ENCODE data around the gene ARHGEF7.

ARHGEF7 gene

GRCh38 chr13:111315347-111315995 is 200.4 kb downstream of the ARHGEF7 start:
- H3K36me3 ChIP-seq (ENCODE audit: insufficient read depth, insufficient read length, low read length), result no peaks in the 10 kb centered on the region
- no peak overlapping the region for H3K4me3 ChIP-seq (ENCODE audit: insufficient read length, low read depth)
- H3K27me3 ChIP-seq (ENCODE audit: insufficient read depth, insufficient read length), result no peaks in the 10 kb centered on the region
- peaks cover 19% of the 10 kb centered on the region; the same call in 1 of the 2 replicates for H3K9me3 ChIP-seq (ENCODE audit: insufficient read depth, low read length)
- H3K9ac ChIP-seq (ENCODE audit: insufficient read length, low read depth), result no peak overlapping the region
- no peak for TF ChIP-seq SUZ12 (IDR thresholded peaks at IDR 0.05; ENCODE audit: extremely low read depth, insufficient read depth, insufficient read length)
- TF ChIP-seq ZNF274 (IDR thresholded peaks at IDR 0.05; ENCODE audit: low read depth, low read length), result no peak
- TF ChIP-seq YY1 (IDR thresholded peaks at IDR 0.05; ENCODE audit: insufficient read depth, insufficient read length), result no peak
- no peaks in the 10 kb centered on the region for H3K4me1 ChIP-seq (ENCODE audit: insufficient read depth, insufficient read length)
- DNase-seq (ENCODE audit: low read depth, low spot score), result no peak

DNA sequence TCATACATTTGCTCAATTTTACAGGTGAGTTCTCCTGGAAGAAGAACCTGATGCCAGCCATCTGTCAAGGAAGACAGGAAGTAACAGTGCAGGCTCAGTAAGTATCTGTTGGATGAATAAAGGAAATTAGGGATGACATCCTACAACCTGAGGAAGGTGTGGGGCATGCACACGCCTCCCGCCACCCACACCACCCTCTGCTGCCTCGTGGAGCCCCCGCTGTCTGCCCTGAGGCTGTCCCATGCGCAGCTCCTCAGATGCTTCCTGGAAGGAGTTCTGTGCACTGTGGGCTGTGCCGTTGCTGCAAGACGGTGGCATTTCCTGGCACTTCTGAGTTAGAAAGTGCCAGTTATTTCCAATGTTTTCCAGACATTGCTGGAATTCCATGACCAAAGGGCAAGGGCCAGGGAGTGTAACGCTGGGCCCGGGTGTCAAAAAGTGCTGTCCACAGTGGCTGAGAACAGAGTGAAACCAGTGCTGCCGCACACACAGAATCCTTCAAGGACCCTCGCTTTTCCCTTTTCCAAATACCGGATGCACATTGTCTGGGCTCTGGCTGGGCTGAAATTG is 201.1 kb downstream of the ARHGEF7 start:
- Histone ChIP-seq H3K4me3 (ENCODE audit: insufficient read length, low read depth) (no peak overlapping the region), H3K9me3 (ENCODE audit: insufficient read depth, low read length) (peaks cover 19% of the 10 kb centered on the region; the same call in 1 of the 2 replicates), H3K36me3 (ENCODE audit: insufficient read depth, insufficient read length, low read length) (no peaks in the 10 kb centered on the region), H3K4me1 (ENCODE audit: insufficient read depth, insufficient read length) (no peaks in the 10 kb centered on the region), H3K27me3 (ENCODE audit: insufficient read depth, insufficient read length) (no peaks in the 10 kb centered on the region), H3K9ac (ENCODE audit: insufficient read length, low read depth) (no peak overlapping the region)
- TF ChIP-seq ZNF274 (IDR thresholded peaks at IDR 0.05; ENCODE audit: low read depth, low read length), result no peak
- no peak for TF ChIP-seq SUZ12 (IDR thresholded peaks at IDR 0.05; ENCODE audit: extremely low read depth, insufficient read depth, insufficient read length)
- no peak for TF ChIP-seq YY1 (IDR thresholded peaks at IDR 0.05; ENCODE audit: insufficient read depth, insufficient read length)
- no peak for DNase-seq (ENCODE audit: low read depth, low spot score)

DNA sequence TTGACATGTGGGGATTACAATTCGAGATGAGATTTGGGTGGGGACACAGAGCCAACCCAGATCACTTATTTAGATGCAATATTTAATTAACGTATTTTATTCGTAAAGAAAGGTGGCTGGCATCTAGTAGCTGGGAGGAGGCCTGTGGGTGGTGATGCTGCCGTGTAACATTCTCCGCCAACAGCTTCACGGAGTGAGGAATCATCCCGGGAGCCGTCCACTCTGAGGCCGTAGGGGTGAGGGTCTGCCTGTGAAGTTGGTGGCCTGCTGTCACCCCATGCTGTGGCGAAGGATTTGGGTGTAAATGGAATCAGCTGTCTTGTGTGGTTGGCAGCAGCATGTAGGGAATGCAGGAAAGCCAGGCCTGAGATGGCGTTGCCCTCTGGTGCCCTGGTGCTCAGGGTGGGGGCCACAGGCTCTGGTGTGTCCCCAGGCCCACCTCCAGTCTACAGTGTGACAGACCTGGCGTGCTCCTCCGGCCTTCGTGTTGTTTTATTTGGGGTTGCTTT is 202.0 kb downstream of the ARHGEF7 start:
- TF ChIP-seq YY1 (IDR thresholded peaks at IDR 0.05; ENCODE audit: insufficient read depth, insufficient read length) (no peak), SUZ12 (IDR thresholded peaks at IDR 0.05; ENCODE audit: extremely low read depth, insufficient read depth, insufficient read length) (no peak), ZNF274 (IDR thresholded peaks at IDR 0.05; ENCODE audit: low read depth, low read length) (no peak)
- no peak for DNase-seq (ENCODE audit: low read depth, low spot score)
- no peaks in the 10 kb centered on the region for H3K4me1 ChIP-seq (ENCODE audit: insufficient read depth, insufficient read length)
- H3K9ac ChIP-seq (ENCODE audit: insufficient read length, low read depth), result no peak overlapping the region
- H3K36me3 ChIP-seq (ENCODE audit: insufficient read depth, insufficient read length, low read length), result no peaks in the 10 kb centered on the region
- no peak overlapping the region for H3K4me3 ChIP-seq (ENCODE audit: insufficient read length, low read depth)
- peaks cover 19% of the 10 kb centered on the region; the same call in 1 of the 2 replicates for H3K9me3 ChIP-seq (ENCODE audit: insufficient read depth, low read length)
- no peaks in the 10 kb centered on the region for H3K27me3 ChIP-seq (ENCODE audit: insufficient read depth, insufficient read length)

DNA sequence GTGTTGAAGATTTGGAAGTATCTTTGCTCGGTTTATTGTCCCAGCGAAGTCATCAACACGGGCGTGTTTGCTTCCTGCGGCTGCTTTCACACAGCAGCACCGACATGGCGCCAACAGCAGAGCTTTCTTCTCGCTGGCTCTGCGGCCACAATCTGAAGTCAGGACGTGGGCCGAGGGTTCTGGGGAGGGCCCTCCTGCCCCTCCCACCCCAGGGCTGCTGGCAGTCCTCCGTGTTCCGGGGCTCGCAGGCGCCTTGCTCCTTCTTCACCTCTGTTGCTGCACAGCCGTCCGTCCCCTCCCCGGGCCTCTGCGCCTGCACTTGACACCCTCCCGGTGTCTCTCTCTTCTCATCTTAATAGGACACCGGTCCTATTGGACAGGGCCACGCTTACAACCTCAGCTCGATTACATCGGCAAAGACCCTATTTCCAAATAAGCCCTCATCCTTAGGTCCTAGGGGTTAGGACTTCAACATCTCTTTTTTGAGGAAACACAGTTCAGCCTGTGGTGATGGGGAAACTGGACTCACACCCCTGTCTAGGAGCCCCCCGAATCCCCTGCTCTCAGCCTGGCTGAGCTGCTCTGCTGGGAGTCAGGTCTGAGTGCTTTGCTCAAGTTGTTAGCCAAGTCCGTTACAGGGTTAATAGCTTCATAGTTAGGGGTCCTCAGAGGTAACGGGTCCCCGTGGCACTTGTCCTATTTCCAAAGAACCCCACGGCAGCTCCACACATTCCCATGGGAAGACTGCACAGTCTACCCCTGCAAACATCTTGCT is 202.6 kb downstream of the ARHGEF7 start:
- no peak overlapping the region for H3K9ac ChIP-seq (ENCODE audit: insufficient read length, low read depth)
- no peaks in the 10 kb centered on the region for H3K36me3 ChIP-seq (ENCODE audit: insufficient read depth, insufficient read length, low read length)
- no peaks in the 10 kb centered on the region for H3K27me3 ChIP-seq (ENCODE audit: insufficient read depth, insufficient read length)
- peaks cover 2% of the 10 kb centered on the region for H3K4me1 ChIP-seq (ENCODE audit: insufficient read depth, insufficient read length)
- peaks cover 12% of the 10 kb centered on the region; the same call in 1 of the 2 replicates for H3K9me3 ChIP-seq (ENCODE audit: insufficient read depth, low read length)
- H3K4me3 ChIP-seq (ENCODE audit: insufficient read length, low read depth), result no peak overlapping the region
- no peak for DNase-seq (ENCODE audit: low read depth, low spot score)
- TF ChIP-seq ZNF274 (IDR thresholded peaks at IDR 0.05; ENCODE audit: low read depth, low read length) (no peak), YY1 (IDR thresholded peaks at IDR 0.05; ENCODE audit: insufficient read depth, insufficient read length) (no peak), SUZ12 (IDR thresholded peaks at IDR 0.05; ENCODE audit: extremely low read depth, insufficient read depth, insufficient read length) (no peak)

DNA sequence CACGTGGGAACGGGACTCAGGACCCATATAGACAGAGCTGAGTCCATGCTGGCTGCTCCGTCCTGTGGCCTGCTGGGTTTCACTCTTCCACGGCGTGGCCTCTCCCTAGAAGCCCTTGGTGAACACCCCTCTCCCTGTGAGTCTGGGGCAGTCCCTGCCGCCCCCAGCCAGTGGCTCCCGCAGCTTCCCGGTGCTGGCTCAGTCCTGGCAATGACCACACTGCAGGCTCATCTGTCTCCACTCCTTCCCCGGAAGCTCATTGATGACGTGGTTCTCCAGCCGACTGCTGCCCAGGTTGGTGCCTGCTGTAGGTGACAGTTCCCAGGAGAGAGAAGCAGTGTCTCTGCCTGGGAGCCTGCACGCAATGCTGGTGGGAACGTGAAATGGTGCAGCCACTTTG is 203.3 kb downstream of the ARHGEF7 start:
- no peak for TF ChIP-seq SUZ12 (IDR thresholded peaks at IDR 0.05; ENCODE audit: extremely low read depth, insufficient read depth, insufficient read length)
- peaks cover 6% of the 10 kb centered on the region; the same call in 1 of the 2 replicates for H3K9me3 ChIP-seq (ENCODE audit: insufficient read depth, low read length)
- no peak overlapping the region for H3K4me3 ChIP-seq (ENCODE audit: insufficient read length, low read depth)
- no peak for DNase-seq (ENCODE audit: low read depth, low spot score)
- H3K27me3 ChIP-seq (ENCODE audit: insufficient read depth, insufficient read length), result no peaks in the 10 kb centered on the region
- H3K36me3 ChIP-seq (ENCODE audit: insufficient read depth, insufficient read length, low read length), result no peaks in the 10 kb centered on the region
- no peak overlapping the region for H3K9ac ChIP-seq (ENCODE audit: insufficient read length, low read depth)
- H3K4me1 ChIP-seq (ENCODE audit: insufficient read depth, insufficient read length), result peaks cover 2% of the 10 kb centered on the region

- H3K36me3 ChIP-seq (ENCODE audit: insufficient read depth, insufficient read length, low read length), result no peaks in the 10 kb centered on the region
- H3K4me1 ChIP-seq (ENCODE audit: insufficient read depth, insufficient read length), result peaks cover 2% of the 10 kb centered on the region
- TF ChIP-seq SUZ12 (IDR thresholded peaks at IDR 0.05; ENCODE audit: extremely low read depth, insufficient read depth, insufficient read length) (no peak), YY1 (IDR thresholded peaks at IDR 0.05; ENCODE audit: insufficient read depth, insufficient read length) (no peak), ZNF274 (IDR thresholded peaks at IDR 0.05; ENCODE audit: low read depth, low read length) (no peak)
- no peaks in the 10 kb centered on the region for H3K9me3 ChIP-seq (ENCODE audit: insufficient read depth, low read length)
- DNase-seq (ENCODE audit: low read depth, low spot score), result no peak
- H3K27me3 ChIP-seq (ENCODE audit: insufficient read depth, insufficient read length), result no peaks in the 10 kb centered on the region
- H3K4me3 ChIP-seq (ENCODE audit: insufficient read length, low read depth), result no peak overlapping the region
- no peak overlapping the region for H3K9ac ChIP-seq (ENCODE audit: insufficient read length, low read depth)
Observed at GRCh38 chr13:111319521-111319920, 204.4 kb downstream of the ARHGEF7 start.
